BJ (cell line): ENCODE results near the gene BCL7C. TPM values are rescaled to one million over a fixed set of nuclear protein-coding genes. Genes with fewer than 3 reads are reported as not detected.

Source experiments
- CTCF ChIA-PET: fragments of 350-600 bp; formaldehyde crosslinking; extraction: SDS; loops from one replicate; lab custom pipeline; 2021; ENCODE audit warnings: antibody characterized with exemption, inconsistent platforms; lab: Yijun Ruan, JAX
- POLR2A ChIA-PET: fragments of 300-600 bp; sonication (Branson Sonifier 250); formaldehyde crosslinking; extraction: SDS; loops from one replicate; lab custom pipeline; 2021; ENCODE audit warnings: antibody characterized with exemption; lab: Charles Lee
- DNase-seq: peaks from one replicate; pipeline ENCODE4 v3.0.0-alpha.2; 2011; ENCODE audit warnings: low read depth
- H3K27me3 ChIP-seq: 2 replicates; pipeline ENCODE4 v1.6.0; 2011; ENCODE audit warnings: low read length; ENCODE audit not compliant: control insufficient read depth, insufficient read depth
- H3K36me3 ChIP-seq: 2 replicates; pipeline ENCODE4 v1.5.1; 2011; ENCODE audit warnings: low read length; ENCODE audit not compliant: control insufficient read depth, insufficient read depth
- H3K4me3 ChIP-seq: 2 replicates; pipeline ENCODE4 v1.5.1; 2011; ENCODE audit warnings: low read depth, mild to moderate bottlenecking, control low read depth, low read length
- CTCF ChIP-seq: IDR thresholded peaks from 2 replicates; pipeline ENCODE4 v1.5.1; 2011; ENCODE audit warnings: low read depth, mild to moderate bottlenecking, control low read depth, inconsistent platforms, low read length, moderate library complexity; ENCODE audit not compliant: insufficient read depth
- polyA plus RNA-seq: library from polyadenylated mRNA; depleted of rRNA; stranded (reverse); fragments of >200 nt; gene quantifications from 2 replicates; pipeline ENCODE4 v1.2.3, GENCODE V29; 2011

The BCL7C gene
- polyA plus RNA-seq, 1 experiment, result 27.4 TPM

GRCh38 chr16:30843501-30843900 lies 50.4 kb downstream of the BCL7C start:
- POLR2A ChIA-PET, result no interaction called here
- CTCF ChIA-PET, result interaction anchor here (1.2 to 3.7 kb wide), 10 partner anchors 13 to 77 kb away, joined by 3 to 55 read pairs (median 14); no protein-coding TSS in a partner anchor
- no peak overlapping the region for H3K4me3 ChIP-seq
- no peaks in the 10 kb centered on the region for H3K36me3 ChIP-seq
- H3K27me3 ChIP-seq, result no peaks in the 10 kb centered on the region
- no peak for TF ChIP-seq CTCF
- DNase-seq, result no peak

GRCh38 chr16:30842971-30843370 lies 50.9 kb downstream of the BCL7C start:
- Histone ChIP-seq H3K36me3 (no peaks in the 10 kb centered on the region), H3K27me3 (no peaks in the 10 kb centered on the region), H3K4me3 (no peak overlapping the region)
- ChIA-PET POLR2A (no interaction called here), CTCF (interaction anchor here (1.7 to 2.1 kb wide), 2 partner anchors 15 to 59 kb away, joined by 5 to 9 read pairs; no protein-coding TSS in a partner anchor)
- no peak for DNase-seq
- no peak for TF ChIP-seq CTCF

- DNase-seq, result no peak
- no peaks in the 10 kb centered on the region for H3K36me3 ChIP-seq
Observed at GRCh38 chr16:30841332-30841731, 52.5 kb downstream of the BCL7C start.

GRCh38 chr16:30840611-30841010 lies 53.3 kb downstream of the BCL7C start:
- Histone ChIP-seq H3K4me3 (no peak overlapping the region), H3K27me3 (no peaks in the 10 kb centered on the region), H3K36me3 (no peaks in the 10 kb centered on the region)
- POLR2A ChIA-PET, result no interaction called here
- CTCF ChIA-PET, result no interaction called here
- no peak for TF ChIP-seq CTCF
- no peak for DNase-seq

More at GRCh38 chr16:30841332-30841731, 52.5 kb downstream of the BCL7C start:
- ChIA-PET CTCF (interaction anchor here (2.1 kb wide), 1 partner anchor 61 kb away, joined by 9 read pairs; no protein-coding TSS in a partner anchor), POLR2A (no interaction called here)
- TF ChIP-seq CTCF, result no peak
- Histone ChIP-seq H3K4me3 (no peak overlapping the region), H3K27me3 (no peaks in the 10 kb centered on the region)

- no peak for DNase-seq
- Histone ChIP-seq H3K27me3 (no peaks in the 10 kb centered on the region), H3K4me3 (no peak overlapping the region), H3K36me3 (no peaks in the 10 kb centered on the region)
- POLR2A ChIA-PET, result no interaction called here
- CTCF ChIA-PET, result interaction anchor here (0.5 to 2.4 kb wide), 8 partner anchors 13 to 108 kb away, joined by 3 to 5 read pairs (median 4); no protein-coding TSS in a partner anchor
- no peak for TF ChIP-seq CTCF
Observed at GRCh38 chr16:30839523-30840227, 54.2 kb downstream of the BCL7C start.
